ENCODE results near the gene ZNF319. TPM values are rescaled to one million over a fixed set of nuclear protein-coding genes. Genes with fewer than 3 reads are reported as not detected.

Gene ZNF319
- total and polyA plus RNA-seq, 10 of the 15 experiments (the other 5 are each of a cell fraction or from before 2014, with no cell fraction given), result 0.29 to 7.4 (median 1.7) TPM

DNA sequence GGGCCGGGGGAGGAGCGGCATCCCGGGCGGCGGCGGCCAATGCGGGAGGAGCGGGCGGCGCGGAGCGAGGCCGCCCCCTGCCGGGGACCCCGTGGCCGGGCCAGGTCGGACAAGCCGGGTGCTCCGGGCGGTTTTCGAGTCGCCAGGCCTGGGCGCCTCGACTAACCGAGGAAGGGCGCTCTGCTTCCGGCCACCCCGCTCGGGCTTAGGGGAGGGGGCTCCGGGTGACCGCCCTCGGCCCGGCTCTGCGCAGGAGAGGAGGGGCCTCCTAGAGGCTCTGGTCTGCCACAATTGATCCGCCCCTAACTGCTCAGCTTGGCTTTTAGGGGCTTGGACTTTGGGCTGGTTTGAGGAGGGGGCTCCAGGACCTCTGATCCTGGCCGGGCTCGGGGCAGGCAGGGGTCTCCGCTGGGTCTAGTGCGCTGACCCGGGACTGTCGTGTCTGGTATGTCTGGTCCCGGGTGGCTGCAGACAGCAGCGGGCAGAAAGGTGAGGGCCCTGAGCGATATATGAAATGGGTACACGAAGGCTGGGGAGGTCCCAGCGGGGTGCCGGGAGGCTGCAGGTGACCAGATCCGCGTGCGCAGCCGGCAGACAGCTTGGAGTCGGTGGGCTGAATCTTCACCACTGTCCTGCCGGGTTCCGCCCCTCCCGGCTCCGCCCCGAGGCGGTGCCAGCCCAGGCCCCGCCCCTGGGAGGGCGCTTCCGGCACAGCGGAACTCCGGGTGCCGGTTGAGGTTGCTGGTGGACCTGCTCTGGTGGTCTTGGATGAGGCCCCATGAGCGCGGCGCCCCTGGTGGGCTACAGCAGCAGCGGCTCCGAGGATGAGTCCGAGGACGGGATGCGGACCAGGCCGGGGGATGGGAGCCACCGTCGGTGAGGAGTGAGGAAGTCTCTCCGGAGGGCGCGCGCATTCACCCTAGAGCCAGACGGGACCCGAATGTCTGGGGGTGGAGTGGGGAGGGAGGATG lies 519 bp upstream of the ZNF319 start, which contains the start of gene USB1 (continued):
- no peak for TF ChIP-seq NFIC (IDR thresholded peaks at IDR 0.05; ENCODE audit: low read depth, low read length)
- TF ChIP-seq, protein P1, sequence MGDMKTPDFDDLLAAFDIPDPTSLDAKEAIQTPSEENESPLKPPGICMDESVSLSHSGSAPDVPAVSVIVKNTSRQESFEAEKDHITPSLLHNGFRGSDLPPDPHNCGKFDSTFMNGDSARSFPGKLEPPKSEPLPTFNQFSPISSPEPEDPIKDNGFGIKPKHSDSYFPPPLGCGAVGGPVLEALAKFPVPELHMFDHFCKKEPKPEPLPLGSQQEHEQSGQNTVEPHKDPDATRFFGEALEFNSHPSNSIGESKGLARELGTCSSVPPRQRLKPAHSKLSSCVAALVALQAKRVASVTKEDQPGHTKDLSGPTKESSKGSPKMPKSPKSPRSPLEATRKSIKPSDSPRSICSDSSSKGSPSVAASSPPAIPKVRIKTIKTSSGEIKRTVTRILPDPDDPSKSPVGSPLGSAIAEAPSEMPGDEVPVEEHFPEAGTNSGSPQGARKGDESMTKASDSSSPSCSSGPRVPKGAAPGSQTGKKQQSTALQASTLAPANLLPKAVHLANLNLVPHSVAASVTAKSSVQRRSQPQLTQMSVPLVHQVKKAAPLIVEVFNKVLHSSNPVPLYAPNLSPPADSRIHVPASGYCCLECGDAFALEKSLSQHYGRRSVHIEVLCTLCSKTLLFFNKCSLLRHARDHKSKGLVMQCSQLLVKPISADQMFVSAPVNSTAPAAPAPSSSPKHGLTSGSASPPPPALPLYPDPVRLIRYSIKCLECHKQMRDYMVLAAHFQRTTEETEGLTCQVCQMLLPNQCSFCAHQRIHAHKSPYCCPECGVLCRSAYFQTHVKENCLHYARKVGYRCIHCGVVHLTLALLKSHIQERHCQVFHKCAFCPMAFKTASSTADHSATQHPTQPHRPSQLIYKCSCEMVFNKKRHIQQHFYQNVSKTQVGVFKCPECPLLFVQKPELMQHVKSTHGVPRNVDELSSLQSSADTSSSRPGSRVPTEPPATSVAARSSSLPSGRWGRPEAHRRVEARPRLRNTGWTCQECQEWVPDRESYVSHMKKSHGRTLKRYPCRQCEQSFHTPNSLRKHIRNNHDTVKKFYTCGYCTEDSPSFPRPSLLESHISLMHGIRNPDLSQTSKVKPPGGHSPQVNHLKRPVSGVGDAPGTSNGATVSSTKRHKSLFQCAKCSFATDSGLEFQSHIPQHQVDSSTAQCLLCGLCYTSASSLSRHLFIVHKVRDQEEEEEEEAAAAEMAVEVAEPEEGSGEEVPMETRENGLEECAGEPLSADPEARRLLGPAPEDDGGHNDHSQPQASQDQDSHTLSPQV (IDR thresholded peaks at IDR 0.05), result no peak
- TF ChIP-seq BACH1 (IDR thresholded peaks at IDR 0.05; ENCODE audit: borderline replicate concordance), result no peak
- TF ChIP-seq, protein P2, sequence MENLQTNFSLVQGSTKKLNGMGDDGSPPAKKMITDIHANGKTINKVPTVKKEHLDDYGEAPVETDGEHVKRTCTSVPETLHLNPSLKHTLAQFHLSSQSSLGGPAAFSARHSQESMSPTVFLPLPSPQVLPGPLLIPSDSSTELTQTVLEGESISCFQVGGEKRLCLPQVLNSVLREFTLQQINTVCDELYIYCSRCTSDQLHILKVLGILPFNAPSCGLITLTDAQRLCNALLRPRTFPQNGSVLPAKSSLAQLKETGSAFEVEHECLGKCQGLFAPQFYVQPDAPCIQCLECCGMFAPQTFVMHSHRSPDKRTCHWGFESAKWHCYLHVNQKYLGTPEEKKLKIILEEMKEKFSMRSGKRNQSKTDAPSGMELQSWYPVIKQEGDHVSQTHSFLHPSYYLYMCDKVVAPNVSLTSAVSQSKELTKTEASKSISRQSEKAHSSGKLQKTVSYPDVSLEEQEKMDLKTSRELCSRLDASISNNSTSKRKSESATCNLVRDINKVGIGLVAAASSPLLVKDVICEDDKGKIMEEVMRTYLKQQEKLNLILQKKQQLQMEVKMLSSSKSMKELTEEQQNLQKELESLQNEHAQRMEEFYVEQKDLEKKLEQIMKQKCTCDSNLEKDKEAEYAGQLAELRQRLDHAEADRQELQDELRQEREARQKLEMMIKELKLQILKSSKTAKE (IDR thresholded peaks at IDR 0.05; ENCODE audit: low read depth, poor library complexity, severe bottlenecking), result no peak
- no peak for TF ChIP-seq IRF4 (IDR thresholded peaks at IDR 0.05; ENCODE audit: low read depth, low read length)
- no peak for TF ChIP-seq RCOR1 (conservative IDR thresholded peaks at IDR 0.05; ENCODE audit: low read depth, low read length)
- TF ChIP-seq MYB (IDR thresholded peaks at IDR 0.05; ENCODE audit: borderline replicate concordance, low read depth, low read length), result no peak
- TF ChIP-seq MTA2 (IDR thresholded peaks at IDR 0.05; ENCODE audit: low read depth), result no peak
- TF ChIP-seq NFXL1 (IDR thresholded peaks at IDR 0.05; ENCODE audit: borderline replicate concordance), result no peak
- no peak for TF ChIP-seq TCF3 (IDR thresholded peaks at IDR 0.05; ENCODE audit: borderline replicate concordance, insufficient read depth, low read depth, low read length)
- no peak for TF ChIP-seq SMAD1 (IDR thresholded peaks at IDR 0.05; ENCODE audit: low read depth, partially characterized antibody)
- no peak for TF ChIP-seq CREM (IDR thresholded peaks at IDR 0.05; ENCODE audit: low read depth)
- TF ChIP-seq STAT1 (conservative IDR thresholded peaks at IDR 0.05), result no peak
- no peak for TF ChIP-seq JUND (IDR thresholded peaks at IDR 0.05; ENCODE audit: low read depth, low read length)
- TF ChIP-seq PAX8 (IDR thresholded peaks at IDR 0.05), result no peak
- TF ChIP-seq, protein P3, sequence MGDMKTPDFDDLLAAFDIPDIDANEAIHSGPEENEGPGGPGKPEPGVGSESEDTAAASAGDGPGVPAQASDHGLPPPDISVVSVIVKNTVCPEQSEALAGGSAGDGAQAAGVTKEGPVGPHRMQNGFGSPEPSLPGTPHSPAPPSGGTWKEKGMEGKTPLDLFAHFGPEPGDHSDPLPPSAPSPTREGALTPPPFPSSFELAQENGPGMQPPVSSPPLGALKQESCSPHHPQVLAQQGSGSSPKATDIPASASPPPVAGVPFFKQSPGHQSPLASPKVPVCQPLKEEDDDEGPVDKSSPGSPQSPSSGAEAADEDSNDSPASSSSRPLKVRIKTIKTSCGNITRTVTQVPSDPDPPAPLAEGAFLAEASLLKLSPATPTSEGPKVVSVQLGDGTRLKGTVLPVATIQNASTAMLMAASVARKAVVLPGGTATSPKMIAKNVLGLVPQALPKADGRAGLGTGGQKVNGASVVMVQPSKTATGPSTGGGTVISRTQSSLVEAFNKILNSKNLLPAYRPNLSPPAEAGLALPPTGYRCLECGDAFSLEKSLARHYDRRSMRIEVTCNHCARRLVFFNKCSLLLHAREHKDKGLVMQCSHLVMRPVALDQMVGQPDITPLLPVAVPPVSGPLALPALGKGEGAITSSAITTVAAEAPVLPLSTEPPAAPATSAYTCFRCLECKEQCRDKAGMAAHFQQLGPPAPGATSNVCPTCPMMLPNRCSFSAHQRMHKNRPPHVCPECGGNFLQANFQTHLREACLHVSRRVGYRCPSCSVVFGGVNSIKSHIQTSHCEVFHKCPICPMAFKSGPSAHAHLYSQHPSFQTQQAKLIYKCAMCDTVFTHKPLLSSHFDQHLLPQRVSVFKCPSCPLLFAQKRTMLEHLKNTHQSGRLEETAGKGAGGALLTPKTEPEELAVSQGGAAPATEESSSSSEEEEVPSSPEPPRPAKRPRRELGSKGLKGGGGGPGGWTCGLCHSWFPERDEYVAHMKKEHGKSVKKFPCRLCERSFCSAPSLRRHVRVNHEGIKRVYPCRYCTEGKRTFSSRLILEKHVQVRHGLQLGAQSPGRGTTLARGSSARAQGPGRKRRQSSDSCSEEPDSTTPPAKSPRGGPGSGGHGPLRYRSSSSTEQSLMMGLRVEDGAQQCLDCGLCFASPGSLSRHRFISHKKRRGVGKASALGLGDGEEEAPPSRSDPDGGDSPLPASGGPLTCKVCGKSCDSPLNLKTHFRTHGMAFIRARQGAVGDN (IDR thresholded peaks at IDR 0.05), result no peak
- TF ChIP-seq TCF12 (IDR thresholded peaks at IDR 0.05; ENCODE audit: low read depth, low read length), result 0 out of 2 replicates have a peak, but pooled peaks have one; percentile 42
- TF ChIP-seq, protein P4, sequence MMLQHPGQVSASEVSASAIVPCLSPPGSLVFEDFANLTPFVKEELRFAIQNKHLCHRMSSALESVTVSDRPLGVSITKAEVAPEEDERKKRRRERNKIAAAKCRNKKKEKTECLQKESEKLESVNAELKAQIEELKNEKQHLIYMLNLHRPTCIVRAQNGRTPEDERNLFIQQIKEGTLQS (IDR thresholded peaks at IDR 0.05; ENCODE audit: borderline replicate concordance, extremely low read depth, low read depth, low read length), result no peak
- no peak for TF ChIP-seq TARDBP (IDR thresholded peaks at IDR 0.05; ENCODE audit: borderline replicate concordance)

Data from GM12878 (cell line).